NCI-H2196 treated with DMSO at 0.1 percent for 48 hours (cell line): ENCODE data around the gene CTTNBP2NL.
A peak's percentile ranks its signal among the peaks of the same experiment; 100 is the strongest.

Experiments used
- DNase-seq: peaks from one replicate; lab custom pipeline; 2025; ENCODE audit not compliant: unreplicated experiment; lab: John Stamatoyannopoulos, UW

CTTNBP2NL gene

DNA sequence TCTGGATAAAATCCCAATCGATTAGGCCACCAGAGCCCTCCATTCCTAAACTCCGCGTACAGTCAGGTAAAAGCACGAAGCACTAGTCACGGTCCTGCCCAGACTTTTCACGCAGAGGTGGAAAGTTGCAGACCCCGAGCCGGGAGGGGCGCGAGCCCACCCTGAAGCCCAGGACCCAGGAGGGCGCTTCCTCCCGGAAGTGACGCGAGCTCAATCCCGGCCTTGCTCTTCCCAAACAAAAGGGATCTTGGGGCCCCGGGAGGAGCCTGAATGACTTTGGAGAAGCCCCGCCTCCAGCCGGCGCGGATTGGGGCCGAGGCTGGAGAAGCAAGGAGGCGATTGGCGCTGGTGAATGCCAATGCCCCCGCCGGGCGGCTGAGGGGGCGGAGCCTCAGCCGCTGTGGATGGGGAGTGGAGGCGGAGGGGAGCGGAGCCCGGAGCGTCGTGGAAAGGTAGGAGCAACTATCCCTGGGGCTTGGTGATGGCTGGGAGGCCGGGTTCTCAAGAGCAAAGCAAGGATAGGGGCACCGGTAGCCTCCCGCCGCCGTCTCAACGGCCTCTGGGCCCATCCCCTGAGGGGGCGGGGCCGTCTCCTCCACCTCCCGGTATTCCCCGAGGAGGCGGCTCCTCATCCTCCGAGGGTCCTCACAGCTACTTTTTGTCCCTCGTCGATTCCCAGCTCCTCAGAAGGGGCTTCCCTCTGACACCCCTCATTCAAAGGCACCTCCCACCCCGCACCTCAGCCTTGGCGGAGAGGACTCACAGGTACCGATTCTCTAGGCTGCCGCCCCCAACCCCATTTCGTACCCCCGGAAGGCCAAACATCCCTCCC, at the start of gene CTTNBP2NL:
CTTNBP2NL (plus strand) TSS at position 394 of the 832 bp plus-strand sequence. CDS start 19,952 bp downstream, outside the sequence.
- peak; percentile 89 for DNase-seq

DNA sequence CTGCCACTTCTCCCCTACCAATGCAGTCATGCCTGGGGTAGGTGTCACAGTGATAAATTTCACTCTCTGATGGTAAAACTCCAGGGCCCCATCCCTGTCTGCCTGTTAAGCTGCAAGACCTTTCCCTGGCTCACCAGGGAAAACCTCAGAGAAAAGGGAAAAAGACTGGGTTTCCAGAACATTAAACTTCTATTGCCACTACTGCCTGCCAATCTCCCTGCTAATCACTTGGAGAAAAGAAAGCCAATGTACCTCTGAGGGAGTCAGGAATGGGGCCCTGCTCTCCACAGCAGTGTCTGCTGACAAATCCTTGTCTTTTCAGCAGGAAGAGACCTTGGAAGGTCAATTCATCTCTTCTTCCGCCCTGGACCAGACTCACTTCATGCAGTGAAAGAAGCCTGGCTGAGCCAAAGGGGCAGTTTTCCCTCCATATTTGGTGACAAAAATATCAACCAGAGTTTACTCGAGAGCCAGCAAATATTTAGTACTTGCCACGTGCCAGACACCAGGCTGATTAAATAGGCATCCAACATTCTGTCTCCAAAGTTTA, 49.1 kb upstream of the CTTNBP2NL start:
- DNase-seq, result no peak

DNA sequence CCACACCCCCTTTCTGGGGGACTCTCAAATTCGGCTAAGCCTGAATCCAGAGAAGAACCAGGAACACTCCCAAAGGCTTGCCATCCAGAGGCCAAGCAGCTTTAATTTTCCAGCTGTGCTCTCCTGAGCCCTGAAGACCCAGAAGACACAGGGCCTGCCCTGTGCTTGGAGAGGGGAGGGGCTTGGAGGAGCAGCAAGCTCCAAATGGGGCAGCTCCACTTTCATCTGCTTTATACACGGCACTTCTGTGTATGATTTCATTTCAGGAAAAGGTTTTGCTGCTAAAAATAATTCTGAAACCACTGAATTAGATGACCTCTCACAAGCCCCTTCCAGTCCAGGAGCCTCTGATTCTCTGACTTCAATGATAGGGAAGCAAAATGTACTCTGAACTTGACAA, 39.2 kb upstream of the CTTNBP2NL start:
- no peak for DNase-seq

- no peak for DNase-seq
Measured at GRCh38 chr1:112357467-112357866, 38.5 kb upstream of the CTTNBP2NL start.

DNA sequence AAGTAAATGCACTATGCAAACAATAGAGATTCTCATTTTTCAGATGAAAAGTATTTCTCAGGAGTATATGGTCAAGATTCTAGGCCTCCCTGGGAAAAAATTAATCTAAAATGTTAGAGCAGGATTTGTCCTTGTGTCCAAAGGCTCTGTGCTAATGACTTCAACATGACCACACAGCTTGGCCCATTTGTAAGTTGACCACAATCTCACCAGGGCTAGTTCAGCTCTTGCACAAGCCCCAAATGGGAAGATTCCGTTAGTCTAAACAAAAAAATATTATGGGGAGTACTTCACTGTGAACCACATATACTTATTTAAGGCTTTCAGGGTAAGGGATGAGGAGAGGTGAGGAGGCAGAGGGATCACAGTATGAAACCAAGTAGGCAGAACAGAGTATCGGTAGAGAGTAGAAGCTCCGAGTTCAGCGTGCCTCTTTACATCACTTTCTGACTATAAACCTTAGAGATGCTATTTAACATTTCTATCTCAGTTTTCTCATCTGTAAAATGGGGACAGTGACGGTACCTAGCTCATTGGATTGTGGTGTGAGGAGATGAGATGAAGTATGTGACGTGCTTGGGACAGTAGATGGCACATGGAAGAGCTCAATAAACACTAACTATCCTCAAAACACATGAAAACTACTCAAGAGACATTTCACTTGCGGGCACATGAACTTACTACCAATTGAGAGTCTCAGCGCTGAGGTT, 37.8 kb upstream of the CTTNBP2NL start:
- no peak for DNase-seq

GRCh38 chr1:112358798-112359408, 37.1 kb upstream of the CTTNBP2NL start:
- peak; percentile 44 for DNase-seq

GRCh38 chr1:112359961-112360767, 35.9 kb upstream of the CTTNBP2NL start:
- DNase-seq, result no peak

- no peak for DNase-seq
Measured at GRCh38 chr1:112363636-112364035, 32.4 kb upstream of the CTTNBP2NL start.

GRCh38 chr1:112368198-112368597, 27.8 kb upstream of the CTTNBP2NL start:
- no peak for DNase-seq

GRCh38 chr1:112369392-112370285, 26.4 kb upstream of the CTTNBP2NL start:
- peak; percentile 64 for DNase-seq

GRCh38 chr1:112370996-112371395, 25.0 kb upstream of the CTTNBP2NL start:
- DNase-seq, result no peak

- no peak for DNase-seq
Measured at GRCh38 chr1:112371775-112372174, 24.2 kb upstream of the CTTNBP2NL start.

DNA sequence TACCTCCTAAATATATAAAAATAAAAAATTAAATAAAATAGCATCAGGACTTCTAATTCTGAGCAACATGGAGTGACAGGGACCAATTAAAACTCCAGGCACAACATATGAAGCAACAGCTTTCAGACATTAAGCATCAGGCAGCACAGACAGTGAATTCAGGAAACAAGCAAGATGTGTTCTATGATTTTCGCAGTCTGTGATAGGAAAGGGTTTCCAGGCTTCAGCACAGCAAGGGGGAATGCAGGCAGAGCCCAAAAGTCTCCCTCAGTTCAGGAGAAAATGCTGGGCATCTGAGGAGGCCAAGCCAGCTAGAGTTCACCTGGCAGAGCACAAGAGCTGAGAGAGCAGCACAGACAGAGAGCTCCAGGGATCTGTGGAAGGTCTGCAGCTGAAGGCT, 22.2 kb upstream of the CTTNBP2NL start:
- no peak for DNase-seq

- DNase-seq, result no peak
Measured at GRCh38 chr1:112375701-112376100, 20.3 kb upstream of the CTTNBP2NL start.

- no peak for DNase-seq
Measured at GRCh38 chr1:112380356-112380755, 15.7 kb upstream of the CTTNBP2NL start.

- no peak for DNase-seq
Measured at GRCh38 chr1:112381324-112382076, 14.5 kb upstream of the CTTNBP2NL start.

GRCh38 chr1:112383759-112384370, 12.1 kb upstream of the CTTNBP2NL start:
- no peak for DNase-seq

DNA sequence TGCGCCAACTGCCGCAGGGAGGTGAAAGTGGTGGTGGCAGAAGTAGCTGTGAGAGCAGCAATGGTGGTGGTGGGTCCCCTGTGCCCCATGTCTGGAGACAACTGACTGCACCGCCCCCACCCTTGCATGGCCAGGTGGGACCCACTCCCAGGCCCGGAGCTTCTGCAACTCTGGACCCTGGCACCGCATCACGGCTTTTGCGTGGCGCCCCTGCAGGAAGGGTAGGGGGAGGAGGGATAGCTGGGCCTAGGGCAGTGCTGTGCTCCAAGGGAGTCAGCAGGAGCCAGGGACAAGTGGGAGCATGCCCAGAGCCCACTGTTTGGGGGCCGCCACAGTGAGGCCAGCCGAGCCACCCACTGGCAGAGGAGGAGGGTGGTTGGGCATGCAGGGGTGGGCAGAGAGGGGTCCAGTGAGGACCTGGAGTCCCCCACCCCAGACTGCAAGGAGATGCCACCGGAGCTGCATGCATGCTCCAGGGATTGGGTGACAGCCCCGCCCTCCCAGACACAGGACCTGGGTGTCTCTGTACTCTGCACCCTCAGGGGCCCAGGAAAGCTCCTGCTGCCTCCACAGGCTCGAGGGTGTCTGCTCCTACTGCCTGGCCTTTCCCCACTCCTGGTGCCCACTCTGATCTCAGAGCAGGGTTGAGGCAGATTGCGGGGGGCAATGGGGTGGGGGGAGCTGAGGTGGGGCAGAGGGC, 9.8 kb upstream of the CTTNBP2NL start:
- no peak for DNase-seq
